OCI-LY1 (cell line): ENCODE measurements around the gene NPM3.

Experiments
- H2AFZ ChIP-seq: fragments of 200-600 bp; sonication (generic), shearing (Covaris generic); 2 replicates; pipeline ENCODE4 v1.6.0; 2014; ENCODE audit warnings: antibody characterized with exemption, mild to moderate bottlenecking, low read length
- H3F3A ChIP-seq: fragments of 200-600 bp; sonication (generic), shearing (Covaris generic); 2 replicates; pipeline ENCODE4 v1.6.0; 2014; ENCODE audit warnings: mild to moderate bottlenecking, antibody characterized with exemption, low read length, moderate library complexity; ENCODE audit not compliant: insufficient read depth
- H3K27ac ChIP-seq: fragments of 200-600 bp; sonication (generic); 2 replicates; pipeline ENCODE4 v1.5.1; 2014; ENCODE audit warnings: low read length, mixed run types, mild to moderate bottlenecking, low read depth; ENCODE audit not compliant: poor library complexity, severe bottlenecking
- H3K27me3 ChIP-seq: fragments of 200-600 bp; sonication (generic); 2 replicates; pipeline ENCODE4 v1.6.0; 2014; ENCODE audit warnings: antibody characterized with exemption, mild to moderate bottlenecking, low read length, moderate library complexity; ENCODE audit not compliant: insufficient read depth
- H3K36me3 ChIP-seq: fragments of 200-600 bp; sonication (generic); 2 replicates; pipeline ENCODE4 v1.6.1; 2014; ENCODE audit warnings: mild to moderate bottlenecking, antibody characterized with exemption, low read length, moderate library complexity, mixed read lengths; ENCODE audit not compliant: insufficient read depth
- H3K4me1 ChIP-seq: fragments of 200-600 bp; sonication (generic); 2 replicates; pipeline ENCODE4 v1.5.1; 2014; ENCODE audit warnings: mild to moderate bottlenecking, low read length, moderate library complexity; ENCODE audit not compliant: insufficient read depth, severe bottlenecking
- H3K4me2 ChIP-seq: fragments of 200-600 bp; sonication (generic), shearing (Covaris generic); 2 replicates; pipeline ENCODE4 v1.6.1; 2014; ENCODE audit warnings: low read length
- H3K4me3 ChIP-seq: fragments of 200-600 bp; sonication (generic); 2 replicates; pipeline ENCODE4 v1.5.1; 2014; ENCODE audit warnings: low read length, low read depth, mild to moderate bottlenecking, mixed read lengths; ENCODE audit not compliant: poor library complexity, severe bottlenecking
- H3K79me2 ChIP-seq: fragments of 200-600 bp; shearing (Covaris generic); 2 replicates; pipeline ENCODE4 v1.6.1; 2016; ENCODE audit warnings: mixed run types, low read length, mixed read lengths; ENCODE audit not compliant: insufficient read depth
- H3K9ac ChIP-seq: fragments of 200-600 bp; sonication (generic), shearing (Covaris generic); 2 replicates; pipeline ENCODE4 v1.6.1; 2014; ENCODE audit warnings: mild to moderate bottlenecking, low read length, mixed read lengths
- H3K9me2 ChIP-seq: fragments of 200-600 bp; sonication (generic), shearing (Covaris generic); 2 replicates; pipeline ENCODE4 v1.6.1; 2014; ENCODE audit warnings: low read depth, mild to moderate bottlenecking, low read length, mixed read lengths
- H3K9me3 ChIP-seq: fragments of 200-600 bp; shearing (Covaris generic); 2 replicates; pipeline ENCODE4 v1.6.1; 2014; ENCODE audit warnings: low read length, mixed read lengths
- H4K20me1 ChIP-seq: fragments of 200-600 bp; sonication (generic), shearing (Covaris generic); 2 replicates; pipeline ENCODE4 v1.6.0; 2016; ENCODE audit warnings: mild to moderate bottlenecking, low read length; ENCODE audit not compliant: insufficient read depth
- EZH2 ChIP-seq: fragments of 200-600 bp; sonication (generic), shearing (Covaris generic); IDR thresholded peaks from 2 replicates; pipeline ENCODE4 v1.8.0; 2017; ENCODE audit warnings: borderline replicate concordance, mixed run types, mild to moderate bottlenecking, antibody characterized with exemption, low read length, moderate library complexity, mixed read lengths
- TF ChIP-seq, protein P1 (sequence below): fragments of 200-600 bp; sonication (generic), shearing (Covaris generic); IDR thresholded peaks from 2 replicates; pipeline ENCODE4 v1.5.1; 2017; ENCODE audit warnings: mild to moderate bottlenecking, antibody characterized with exemption, low read length, moderate library complexity, mixed read lengths

NPM3 gene

DNA sequence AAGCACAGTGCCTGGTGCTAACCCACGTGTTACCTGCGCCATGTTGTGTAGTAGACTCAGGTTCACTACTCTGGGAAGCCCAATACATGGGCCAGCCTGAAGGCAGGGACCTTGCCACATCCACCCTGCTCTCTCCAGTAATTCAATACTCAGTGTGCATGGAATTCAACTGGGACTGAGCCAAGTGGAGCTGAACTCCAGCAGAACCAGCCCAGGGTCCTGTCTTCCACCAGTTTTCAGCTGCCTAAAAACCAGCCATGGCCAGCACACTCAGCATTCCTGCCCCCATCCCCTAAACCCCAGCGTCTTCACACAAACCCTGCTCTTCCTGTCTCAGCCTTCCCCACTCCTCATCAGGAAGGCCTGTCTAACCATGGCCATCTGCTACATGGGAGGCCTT lies 22.7 kb downstream of the NPM3 start:
- Histone ChIP-seq H3K9ac (no peak overlapping the region), H3K4me3 (no peak overlapping the region), H3K9me2 (no peaks in the 10 kb centered on the region), H3F3A (no peaks in the 10 kb centered on the region), H3K27ac (no peak overlapping the region), H3K36me3 (no peaks in the 10 kb centered on the region), H3K4me1 (no peaks in the 10 kb centered on the region), H4K20me1 (no peaks in the 10 kb centered on the region), H3K79me2 (no peaks in the 10 kb centered on the region), H3K27me3 (no peaks in the 10 kb centered on the region), H3K9me3 (no peaks in the 10 kb centered on the region), H2AFZ (no peak overlapping the region), H3K4me2 (no peak overlapping the region)
- TF ChIP-seq, protein P1, sequence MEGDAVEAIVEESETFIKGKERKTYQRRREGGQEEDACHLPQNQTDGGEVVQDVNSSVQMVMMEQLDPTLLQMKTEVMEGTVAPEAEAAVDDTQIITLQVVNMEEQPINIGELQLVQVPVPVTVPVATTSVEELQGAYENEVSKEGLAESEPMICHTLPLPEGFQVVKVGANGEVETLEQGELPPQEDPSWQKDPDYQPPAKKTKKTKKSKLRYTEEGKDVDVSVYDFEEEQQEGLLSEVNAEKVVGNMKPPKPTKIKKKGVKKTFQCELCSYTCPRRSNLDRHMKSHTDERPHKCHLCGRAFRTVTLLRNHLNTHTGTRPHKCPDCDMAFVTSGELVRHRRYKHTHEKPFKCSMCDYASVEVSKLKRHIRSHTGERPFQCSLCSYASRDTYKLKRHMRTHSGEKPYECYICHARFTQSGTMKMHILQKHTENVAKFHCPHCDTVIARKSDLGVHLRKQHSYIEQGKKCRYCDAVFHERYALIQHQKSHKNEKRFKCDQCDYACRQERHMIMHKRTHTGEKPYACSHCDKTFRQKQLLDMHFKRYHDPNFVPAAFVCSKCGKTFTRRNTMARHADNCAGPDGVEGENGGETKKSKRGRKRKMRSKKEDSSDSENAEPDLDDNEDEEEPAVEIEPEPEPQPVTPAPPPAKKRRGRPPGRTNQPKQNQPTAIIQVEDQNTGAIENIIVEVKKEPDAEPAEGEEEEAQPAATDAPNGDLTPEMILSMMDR: no peak
- TF ChIP-seq EZH2: no peak

DNA sequence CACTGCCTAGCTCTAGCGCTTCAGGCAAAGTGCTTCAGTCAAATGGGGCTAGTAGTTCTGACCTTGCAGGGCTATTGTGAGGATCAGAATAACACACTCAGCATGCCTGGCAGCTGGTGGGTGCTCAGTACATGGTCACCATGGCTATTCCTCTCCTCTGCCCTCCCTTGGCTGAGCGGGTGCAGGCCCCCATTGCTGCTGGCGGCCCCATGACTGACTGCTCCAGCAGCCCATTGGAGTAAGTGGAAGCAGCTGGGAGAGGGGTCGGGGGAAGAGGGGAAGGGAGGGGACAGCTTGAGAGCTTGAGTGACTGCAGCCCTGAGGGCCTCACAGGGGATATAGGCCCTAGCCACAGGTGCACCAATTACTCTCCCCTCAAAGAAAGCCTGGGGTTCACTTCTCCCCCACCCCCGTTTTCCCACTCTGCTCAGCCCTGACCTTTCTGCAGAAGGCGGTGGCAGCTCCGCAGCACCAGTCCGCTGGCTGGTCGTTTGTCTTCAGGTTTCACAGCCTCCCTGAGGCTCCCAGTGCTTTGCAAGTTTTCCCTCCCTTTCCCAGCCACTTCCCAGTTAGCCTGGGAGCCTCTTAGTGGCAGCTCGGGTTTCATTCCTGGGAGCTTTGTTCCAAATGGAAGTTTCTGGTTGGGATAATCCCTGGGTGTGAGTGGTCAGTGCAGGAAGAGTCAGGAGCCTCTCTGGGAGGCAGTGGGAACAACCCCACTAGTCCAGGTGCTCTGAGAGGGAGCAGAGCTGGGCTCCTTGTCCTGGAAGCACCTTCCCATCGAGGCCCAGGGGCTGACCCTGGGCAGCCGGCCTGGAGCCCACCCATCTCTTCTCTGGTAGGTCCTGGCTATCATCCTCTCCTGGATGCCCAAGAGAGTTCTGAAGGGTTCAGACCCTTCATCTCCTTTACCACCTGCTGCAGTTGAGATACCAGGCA lies 23.7 kb downstream of the NPM3 start:
- no peaks in the 10 kb centered on the region for H3K9me2 ChIP-seq
- no peak overlapping the region for H3K27ac ChIP-seq
- H3K4me1 ChIP-seq: no peaks in the 10 kb centered on the region
- H3K27me3 ChIP-seq: no peaks in the 10 kb centered on the region
- no peak for TF ChIP-seq EZH2
- TF ChIP-seq, protein P1: no peak
- H2AFZ ChIP-seq: no peak overlapping the region
- no peak overlapping the region for H3K9ac ChIP-seq
- H3K36me3 ChIP-seq: no peaks in the 10 kb centered on the region
- no peak overlapping the region for H3K4me2 ChIP-seq
- H3F3A ChIP-seq: no peaks in the 10 kb centered on the region
- H3K79me2 ChIP-seq: no peaks in the 10 kb centered on the region
- H3K9me3 ChIP-seq: no peaks in the 10 kb centered on the region
- H3K4me3 ChIP-seq: no peak overlapping the region
- H4K20me1 ChIP-seq: no peaks in the 10 kb centered on the region

DNA sequence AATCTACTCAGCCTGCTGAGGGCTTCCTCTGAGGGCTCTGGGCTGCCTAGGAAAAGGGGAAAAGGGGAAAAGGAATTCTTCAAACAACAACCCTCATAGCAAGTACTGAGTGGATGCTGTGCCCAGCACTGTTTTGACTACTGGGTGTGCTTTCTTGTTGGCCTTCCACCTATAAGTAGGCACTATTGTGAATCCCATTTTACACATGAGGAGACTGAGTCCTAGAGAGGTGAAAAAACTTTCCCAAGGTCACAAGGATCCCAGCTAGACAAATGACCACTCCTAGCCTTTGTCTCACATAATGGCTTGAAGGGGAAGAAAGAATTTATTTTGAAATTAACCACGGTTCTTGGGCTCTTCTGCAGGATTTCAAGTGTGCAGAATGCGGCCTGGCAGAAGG lies 24.4 kb downstream of the NPM3 start:
- no peaks in the 10 kb centered on the region for H3K79me2 ChIP-seq
- H3K9ac ChIP-seq: no peak overlapping the region
- H3K36me3 ChIP-seq: no peaks in the 10 kb centered on the region
- H3K9me2 ChIP-seq: no peaks in the 10 kb centered on the region
- H3K4me1 ChIP-seq: no peaks in the 10 kb centered on the region
- H2AFZ ChIP-seq: no peak overlapping the region
- H3K27ac ChIP-seq: no peak overlapping the region
- no peak for TF ChIP-seq EZH2
- TF ChIP-seq, protein P1: no peak
- no peaks in the 10 kb centered on the region for H3K9me3 ChIP-seq
- no peaks in the 10 kb centered on the region for H4K20me1 ChIP-seq
- no peak overlapping the region for H3K4me2 ChIP-seq
- no peak overlapping the region for H3K4me3 ChIP-seq
- no peaks in the 10 kb centered on the region for H3F3A ChIP-seq
- H3K27me3 ChIP-seq: no peaks in the 10 kb centered on the region
